ENCODE measurements around the gene ACTR1A.
"Not testable (repeated sequence)": the region's sequence is repeated elsewhere in the genome, so short reads cannot be mapped to it uniquely, and the experiment has no call there.

The ACTR1A gene

DNA sequence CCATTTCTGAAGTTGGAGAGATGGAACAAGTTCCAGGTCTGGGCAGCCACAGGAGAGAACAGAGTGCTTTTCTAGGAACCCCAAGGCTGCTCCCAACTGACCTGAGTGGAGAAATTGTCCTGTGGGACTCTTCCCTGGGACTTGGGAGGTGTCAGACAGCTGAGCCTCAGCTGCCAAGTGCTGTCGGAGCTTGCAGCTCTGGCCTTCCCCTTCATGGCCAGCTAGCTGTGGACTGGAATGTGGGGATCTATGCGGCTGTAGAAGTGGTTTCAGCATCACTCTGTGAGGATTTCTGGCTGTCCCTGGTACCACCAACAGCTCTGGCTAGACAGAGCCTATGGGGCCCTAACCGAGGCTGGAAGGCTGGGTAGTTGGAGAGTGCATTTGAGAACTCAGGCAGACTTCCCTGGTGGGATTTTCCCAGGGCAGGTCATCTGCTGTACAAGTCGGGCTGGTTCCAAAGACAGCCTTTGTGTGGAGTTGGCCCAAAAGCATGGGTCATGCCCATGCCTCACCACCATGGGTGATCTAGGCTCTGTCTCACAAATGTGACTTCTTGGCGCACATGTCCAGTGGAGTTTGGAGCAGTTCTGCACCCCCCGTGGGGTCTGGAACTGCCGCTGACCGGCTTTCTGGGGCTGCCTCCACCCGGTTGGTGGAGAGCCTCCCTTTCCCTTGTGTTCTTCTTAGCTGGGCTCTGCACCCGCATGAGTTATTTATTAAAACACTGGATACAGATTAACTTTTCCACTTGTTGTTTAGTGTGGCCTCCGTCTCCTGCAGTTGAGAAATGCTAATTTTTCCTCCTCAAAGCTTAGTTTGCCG, 12.2 kb upstream of the ACTR1A start:
- no peak for DNase-seq (ENCODE audit: low read depth)

DNA sequence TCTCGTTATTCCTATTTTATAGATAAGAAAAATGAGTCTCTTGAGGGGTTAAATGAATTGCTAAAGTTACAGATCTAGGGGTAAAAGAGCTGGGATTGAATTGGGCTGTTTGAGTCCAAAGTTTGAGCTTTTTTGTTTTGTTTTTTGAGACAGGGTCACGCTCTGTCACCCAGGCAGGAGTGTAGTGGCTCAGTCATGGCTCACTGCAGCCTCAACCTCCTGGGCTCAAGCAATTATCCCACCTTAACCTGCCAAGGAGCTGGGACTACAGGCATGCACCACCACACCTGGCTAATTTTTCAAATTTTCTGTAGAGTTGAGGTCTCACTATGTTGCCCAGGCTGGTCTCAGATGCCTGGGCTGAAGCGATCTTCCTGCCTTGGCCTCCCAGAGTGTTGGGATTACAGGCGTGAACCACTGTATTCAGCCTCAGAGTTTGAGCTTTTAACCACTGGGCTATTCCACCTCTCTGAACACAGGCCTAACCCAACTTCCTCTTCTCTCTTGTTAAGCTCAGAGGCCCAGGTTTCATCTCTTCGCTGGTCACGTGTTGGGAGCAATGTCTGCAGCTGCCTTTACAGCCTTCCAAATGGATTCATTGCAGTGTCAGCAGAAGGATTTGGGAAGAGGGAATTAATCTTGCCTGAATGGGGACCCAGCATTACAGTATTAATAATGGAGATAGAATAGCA, 9.2 kb upstream of the ACTR1A start:
- no peak for DNase-seq (ENCODE audit: low read depth)

DNA sequence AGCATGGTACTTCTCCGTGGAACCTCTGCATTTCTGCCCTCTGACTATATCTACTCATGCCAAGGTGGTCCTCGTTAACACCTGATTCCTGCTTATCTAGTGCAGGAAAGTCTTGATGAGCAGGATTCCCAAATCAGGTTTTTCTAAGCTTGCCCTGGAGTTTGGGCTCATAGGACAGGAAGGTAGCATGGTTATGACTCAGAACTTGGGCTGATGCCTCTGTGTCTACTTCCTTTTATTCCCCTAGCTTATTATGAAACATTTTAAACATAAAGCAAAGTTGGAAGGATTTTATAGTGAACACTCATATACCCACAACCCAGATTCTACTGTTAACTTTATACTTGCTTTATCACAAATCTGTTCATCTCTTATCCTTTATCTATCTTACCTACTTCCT, 6.9 kb upstream of the ACTR1A start:
- DNase-seq (ENCODE audit: low read depth): no peak

DNA sequence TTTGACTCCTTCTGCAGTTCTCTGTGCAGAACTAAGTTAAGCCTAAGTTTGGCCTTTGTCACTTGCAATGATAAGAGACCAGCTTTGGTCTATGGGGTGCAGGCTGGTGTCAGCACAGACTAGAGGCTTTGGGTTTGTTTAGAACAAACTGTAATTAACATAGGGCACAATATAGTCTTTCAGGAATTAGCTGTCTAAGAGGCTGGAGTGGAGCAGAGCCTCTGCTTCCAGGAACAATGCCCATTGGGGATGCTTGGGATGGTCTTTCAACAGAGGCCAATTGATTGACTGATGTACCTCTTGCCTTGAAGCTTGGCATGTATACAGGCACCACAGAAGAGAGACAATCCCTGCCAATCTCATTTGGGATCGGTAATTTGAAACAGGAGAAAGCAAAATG, 6.0 kb upstream of the ACTR1A start:
- no peak for DNase-seq (ENCODE audit: low read depth)

DNA sequence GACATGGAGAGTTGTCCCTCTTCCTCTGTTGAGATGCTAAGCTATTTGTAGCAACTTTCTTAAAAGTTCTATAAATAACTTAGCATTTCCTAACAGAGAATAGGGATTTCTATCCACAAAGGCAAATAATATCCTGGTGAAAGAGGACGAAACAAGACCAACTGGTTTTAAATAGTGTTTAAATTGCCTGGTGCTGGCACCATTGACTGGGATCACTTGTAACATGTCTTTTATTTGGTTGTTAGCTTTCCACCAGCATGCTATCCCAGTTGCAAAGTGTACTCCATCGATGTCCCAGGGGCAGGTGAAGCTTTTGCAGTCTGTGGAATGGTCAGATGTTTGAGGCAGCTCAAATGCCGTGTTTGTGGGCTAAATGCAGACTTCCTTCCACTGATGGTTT, 5.0 kb upstream of the ACTR1A start:
- no peak for DNase-seq (ENCODE audit: low read depth)

DNA sequence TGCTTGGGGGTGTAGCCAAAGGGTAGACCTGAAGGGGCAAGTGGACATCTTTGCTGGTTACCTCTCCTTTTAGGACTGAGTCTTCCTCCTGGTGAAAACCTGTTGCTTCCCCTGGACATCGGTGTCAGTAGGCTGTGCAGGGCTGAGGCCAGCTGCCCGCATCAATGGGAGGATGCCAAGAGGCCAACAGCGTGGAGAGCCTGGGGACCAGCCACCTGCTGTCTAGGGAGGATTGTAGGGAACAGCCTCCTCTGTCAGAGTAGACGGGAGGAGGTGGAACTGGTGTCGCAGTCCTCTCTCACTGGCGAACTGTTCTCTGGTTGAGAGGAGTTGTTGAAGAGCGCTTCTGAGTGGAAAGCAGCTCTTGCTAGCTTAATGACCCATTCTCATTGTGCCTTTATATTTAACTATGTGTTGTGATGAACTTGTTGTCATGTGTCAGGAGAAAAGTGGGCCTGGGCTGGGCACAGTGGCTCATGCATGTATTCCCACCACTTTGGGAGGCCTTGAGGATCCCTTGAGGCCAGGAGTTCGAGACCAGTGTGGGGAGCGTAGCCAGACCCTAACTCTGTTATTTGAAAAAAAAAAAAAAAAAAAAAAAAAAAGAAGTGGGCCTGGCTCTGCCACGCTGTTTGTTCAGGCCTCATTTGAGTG, 3.1 kb upstream of the ACTR1A start:
- no peak for DNase-seq (ENCODE audit: low read depth)

DNA sequence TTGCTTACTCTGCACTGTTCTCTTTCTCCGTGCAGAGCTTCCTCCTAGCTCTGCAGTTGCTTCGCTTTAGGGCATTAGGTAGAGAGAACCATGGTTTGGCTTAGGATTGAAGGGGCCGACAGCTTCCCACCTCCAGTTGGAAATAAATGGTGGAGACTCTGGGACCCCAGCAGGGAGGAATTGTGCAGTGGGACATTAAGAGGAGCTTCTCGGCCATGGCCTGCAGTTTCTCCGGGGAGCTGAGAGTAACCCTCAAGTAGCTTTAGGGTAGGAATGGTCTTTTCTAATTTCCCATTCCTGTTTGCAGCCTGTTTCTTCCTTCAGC, 2.4 kb upstream of the ACTR1A start:
- no peak for DNase-seq (ENCODE audit: low read depth)

DNA sequence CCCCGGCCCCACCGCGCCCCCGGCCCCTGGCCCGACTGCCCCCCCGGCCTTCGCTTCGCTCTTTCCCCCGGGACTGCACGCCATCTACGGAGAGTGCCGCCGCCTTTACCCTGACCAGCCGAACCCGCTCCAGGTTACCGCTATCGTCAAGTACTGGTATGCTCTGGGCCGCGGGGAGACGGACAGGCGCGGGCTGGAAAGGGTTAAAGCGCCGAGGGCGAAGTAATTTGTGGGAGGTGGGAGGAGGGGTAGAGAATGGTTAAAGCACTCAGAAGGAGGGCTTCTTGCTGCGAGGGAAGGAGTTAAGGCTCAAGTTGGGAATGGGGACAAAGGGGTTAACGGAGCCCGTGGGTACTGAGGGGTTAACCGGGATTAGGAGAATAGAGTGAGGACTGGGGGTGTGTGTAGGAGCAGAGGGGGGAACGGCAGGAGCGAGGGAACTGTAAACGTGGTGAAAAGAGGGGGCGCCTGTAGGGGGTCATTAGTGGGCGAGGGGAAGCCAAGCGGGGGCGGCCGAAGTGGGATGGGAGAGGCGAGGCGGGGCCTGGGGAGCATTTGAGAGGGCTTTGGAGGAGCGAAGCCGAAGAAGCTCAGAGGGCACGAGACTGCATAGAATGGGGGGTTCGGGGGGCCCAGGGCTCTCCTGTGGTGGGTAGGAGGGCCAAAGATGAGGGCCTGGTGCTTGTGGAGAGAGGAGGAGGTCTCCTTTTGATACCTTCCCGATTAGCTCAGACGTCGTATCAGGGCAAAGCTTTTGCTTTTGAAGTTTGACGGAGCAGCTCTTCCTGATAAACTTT, 1.9 kb upstream of the ACTR1A start:
- DNase-seq (ENCODE audit: low read depth): peak; percentile 17

DNA sequence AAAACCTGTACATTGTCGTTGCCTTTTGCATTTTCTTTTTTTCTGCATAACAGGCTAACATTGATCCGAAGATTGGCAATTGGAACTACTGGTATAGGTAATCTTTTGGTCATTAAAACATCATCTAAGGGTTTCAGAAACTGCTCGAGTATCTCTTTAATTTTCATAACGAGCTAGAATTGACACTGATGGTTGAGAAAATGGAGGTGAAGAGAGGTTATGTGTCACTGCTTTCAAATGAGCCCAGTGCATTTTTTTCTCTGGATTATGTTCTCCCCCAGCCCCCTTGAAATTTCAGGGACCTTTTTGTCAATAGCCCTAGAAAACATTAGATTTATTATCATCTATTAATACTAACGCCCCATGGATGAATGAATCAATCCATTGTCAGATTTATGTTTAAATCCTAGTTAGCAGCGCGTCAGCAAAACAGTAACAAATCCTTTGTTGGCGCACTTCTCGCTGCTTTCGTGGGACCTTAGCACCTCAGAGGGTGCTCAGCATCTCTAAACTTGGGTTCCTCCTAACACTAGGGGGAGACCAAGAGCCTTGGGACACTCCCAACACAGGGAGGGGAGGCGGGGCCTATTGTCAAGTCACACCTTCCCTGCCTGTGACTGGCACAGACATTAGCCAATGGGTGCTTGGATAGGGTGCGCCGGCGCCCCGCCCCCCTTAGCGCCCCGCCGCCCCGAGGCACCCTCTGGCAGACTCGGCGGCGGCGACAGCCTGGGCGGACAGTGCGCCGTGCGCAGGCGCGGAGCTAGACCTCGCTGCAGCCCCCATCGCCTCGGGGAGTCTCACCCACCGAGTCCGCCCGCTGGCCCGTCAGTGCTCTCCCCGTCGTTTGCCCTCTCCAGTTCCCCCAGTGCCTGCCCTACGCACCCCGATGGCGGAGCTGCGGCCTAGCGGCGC, 1.0 kb upstream of the ACTR1A start, which contains the start of gene SUFU:
Gene SUFU (plus strand): TSS at position 709 of the 915 bp plus-strand sequence. CDS start 181 bp downstream, at position 890.
- DNase-seq (ENCODE audit: low read depth): peak; percentile 95

DNA sequence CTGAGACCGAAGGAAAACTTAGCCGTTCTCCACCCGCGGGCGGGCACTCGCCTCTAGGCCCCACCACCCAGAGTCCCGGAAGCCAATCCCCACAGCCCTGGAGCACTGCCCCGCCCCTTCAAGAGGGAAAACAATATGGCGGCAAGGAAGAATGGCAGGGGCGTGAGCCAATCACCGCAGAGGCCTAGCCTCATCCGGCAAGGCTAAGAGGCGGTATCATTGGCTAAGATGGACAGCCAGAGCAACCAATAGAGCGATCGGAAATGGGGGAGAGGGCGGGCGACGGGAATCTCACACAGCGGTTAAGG, 529 bp downstream of the ACTR1A start:
- DNase-seq (ENCODE audit: low read depth): peak; percentile 94

DNA sequence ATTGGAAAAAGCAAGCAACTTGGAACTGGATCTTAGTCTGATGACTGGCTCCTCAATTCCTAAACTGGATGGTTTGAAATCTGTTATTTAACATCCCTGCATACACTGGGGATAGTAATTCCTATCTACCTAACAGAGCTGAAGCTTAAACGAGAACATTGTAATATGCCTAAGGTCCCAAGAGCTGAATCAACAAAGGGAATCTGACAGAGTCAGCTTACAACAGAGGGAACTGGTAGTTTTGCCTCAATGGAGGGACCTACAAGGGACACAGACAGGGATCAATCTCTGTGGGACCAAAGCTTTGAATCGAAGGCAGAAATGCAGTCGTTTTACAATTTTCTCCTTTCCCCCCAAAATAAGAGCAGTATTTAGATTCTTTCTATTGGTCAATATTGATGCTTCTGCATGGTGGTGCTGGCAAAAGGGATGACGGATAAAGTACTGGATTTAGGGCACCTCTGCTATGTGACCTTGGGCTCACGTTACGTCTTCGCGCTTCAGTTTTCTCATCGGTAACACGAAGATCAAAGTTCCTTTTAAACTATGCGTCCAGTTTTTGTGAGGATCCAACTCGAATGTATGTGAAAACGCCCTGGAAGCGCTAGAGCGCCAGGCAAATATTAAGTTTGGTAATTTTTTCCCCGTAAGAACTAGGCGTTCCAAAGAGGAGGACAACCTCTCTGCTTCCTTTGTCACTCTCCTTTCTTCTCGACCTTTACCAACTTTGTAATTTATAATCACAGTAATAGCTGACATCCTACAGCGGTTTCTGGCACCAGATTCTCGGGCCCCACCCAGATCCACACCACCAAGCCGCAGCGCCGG, 1.1 kb downstream of the ACTR1A start:
- DNase-seq (ENCODE audit: low read depth): no peak

DNA sequence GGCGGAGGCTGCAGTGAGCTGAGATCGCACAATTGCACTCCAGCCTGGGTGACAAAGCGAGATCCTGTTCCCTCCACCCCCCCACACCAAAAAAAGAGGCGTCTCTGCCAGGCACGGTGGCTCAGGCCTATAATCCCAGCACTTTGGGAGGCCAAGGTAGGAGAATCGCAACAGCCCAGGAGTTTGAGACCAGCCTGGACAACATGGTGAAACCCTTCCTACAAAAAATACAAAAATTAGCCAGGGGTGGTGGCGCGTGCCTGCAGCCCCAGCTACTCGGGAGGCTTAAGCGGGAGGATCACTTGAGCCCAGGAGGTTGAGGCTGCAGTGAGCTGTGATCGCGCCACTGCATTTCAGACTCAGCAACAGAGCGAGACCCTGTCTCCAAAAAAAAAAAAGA, 1.8 kb downstream of the ACTR1A start:
- DNase-seq (ENCODE audit: low read depth): not testable (repeated sequence)

DNA sequence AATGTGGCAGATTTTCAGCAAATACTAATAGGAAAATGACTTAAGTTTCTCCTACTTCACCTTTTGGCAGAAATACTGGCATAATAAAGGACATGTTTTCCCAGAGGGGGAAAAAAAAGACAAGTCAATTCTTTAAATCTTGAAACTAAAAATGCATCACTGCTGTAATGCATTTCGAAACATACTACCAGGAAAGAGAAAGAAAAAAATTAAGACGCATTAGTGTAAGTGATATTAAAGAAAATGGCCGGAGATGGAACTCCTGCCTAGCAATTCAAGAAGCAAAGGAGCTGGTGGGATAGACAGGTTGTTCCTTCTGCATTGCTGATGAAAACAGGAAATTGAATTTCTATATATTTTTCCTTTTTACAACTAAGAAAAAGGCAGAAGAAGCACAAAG, 3.2 kb downstream of the ACTR1A start:
- DNase-seq (ENCODE audit: low read depth): no peak

DNA sequence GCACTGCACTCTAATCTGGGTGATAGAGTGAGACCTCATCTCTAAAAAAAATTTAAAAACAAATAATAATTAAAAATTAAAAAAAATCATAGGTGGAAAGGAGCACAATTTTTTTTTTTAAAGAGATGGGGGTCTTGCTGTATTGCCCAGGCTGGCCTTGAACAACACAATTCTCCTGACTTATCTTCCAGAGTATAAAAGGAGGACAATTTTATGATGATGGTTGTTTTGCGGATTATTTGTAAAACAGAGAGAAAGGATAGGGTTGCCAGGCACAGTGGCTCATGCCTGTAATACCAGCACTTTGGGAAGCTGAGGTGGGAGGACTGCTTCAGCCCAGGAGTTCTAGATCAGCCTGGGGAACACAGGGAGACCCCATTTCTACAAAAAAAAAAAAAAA, 5.0 kb downstream of the ACTR1A start:
- DNase-seq (ENCODE audit: low read depth): no peak

DNA sequence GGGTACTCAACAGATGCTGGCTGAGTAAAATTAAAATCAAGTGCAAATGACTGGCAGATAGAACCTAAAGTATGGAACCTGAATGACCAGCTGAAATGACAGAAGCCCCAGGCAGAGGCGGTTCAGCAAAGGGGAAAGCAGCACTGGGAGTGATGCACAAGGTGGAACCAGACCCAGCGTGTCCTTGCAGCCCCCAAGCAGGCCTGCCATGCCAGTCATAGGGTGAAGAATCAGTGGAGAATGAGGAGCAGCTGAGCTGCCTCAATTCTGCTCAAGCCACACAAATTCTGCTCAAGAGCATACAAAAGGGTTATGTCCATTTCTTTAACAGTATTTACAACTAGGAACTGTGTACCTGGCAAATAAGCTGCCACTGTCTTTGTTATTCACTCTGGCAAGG, 8.7 kb downstream of the ACTR1A start:
- DNase-seq (ENCODE audit: low read depth): no peak

DNA sequence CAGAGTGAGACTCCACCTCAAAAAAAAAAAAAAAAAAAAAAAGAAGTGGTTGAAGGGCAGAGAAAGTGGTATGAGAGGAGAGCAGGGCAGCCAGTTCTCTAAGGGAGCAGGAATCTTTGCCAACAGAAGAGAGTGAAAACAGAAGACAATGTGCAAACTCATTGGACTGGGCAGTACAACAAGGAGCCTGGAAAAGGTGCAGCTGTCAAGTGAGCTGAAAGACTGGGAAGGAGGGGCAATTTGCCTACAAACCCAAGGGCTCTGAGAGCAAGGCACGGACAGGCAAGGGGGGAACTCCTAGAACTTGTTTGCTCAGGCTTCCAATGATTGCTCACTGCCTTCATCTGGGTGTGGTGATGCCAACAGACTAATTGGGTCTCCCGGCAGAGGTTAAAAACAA, 9.5 kb downstream of the ACTR1A start:
- no peak for DNase-seq (ENCODE audit: low read depth)

DNA sequence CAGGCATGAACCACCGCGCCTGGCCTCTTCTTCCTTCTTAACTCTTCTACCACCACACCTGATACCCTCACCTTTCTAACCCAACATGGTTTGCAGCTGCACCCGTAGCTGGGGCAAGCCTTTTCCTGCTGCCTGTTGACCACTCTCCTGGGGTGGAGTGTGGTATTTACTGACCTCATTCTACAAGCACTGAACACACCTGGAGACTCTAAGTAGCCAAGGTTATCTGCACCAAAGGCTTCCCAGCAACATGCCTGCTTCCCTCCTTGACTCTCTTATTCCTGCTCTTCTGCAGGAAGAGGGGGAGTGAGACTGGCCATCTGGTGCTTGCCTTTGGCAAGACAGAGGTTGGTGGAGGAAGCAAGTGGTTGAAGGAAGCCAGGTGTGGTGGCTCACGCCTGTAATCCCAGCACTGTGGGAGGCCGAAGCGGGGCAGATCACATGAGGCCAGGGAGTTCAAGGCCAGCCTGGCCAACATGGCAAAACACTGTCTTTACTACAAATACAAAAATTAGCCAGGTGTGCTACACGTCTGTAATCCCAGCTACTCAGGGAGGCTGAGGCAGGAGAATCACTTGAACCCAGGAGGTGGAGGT, 10.1 kb downstream of the ACTR1A start:
- DNase-seq (ENCODE audit: low read depth): no peak

DNA sequence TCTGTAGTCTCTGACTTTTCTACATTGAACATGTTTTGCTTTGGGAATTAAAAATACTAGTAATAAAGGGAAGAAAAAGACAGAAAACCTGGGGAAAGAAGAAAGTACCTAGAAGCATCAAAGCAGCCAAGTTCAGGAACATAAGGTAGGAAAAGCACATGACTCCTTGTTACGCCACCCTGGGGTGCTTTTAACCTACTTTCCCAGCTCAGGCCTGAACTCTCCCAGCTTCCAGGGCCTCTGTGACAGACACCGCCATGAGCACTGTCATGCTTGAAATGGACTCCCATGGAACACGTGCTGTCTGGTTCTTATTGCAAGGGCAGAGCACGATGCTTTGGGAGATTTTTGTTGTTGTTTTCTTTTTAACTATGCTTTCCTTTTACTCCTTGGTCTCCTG, 11.4 kb downstream of the ACTR1A start:
- DNase-seq (ENCODE audit: low read depth): no peak

DNA sequence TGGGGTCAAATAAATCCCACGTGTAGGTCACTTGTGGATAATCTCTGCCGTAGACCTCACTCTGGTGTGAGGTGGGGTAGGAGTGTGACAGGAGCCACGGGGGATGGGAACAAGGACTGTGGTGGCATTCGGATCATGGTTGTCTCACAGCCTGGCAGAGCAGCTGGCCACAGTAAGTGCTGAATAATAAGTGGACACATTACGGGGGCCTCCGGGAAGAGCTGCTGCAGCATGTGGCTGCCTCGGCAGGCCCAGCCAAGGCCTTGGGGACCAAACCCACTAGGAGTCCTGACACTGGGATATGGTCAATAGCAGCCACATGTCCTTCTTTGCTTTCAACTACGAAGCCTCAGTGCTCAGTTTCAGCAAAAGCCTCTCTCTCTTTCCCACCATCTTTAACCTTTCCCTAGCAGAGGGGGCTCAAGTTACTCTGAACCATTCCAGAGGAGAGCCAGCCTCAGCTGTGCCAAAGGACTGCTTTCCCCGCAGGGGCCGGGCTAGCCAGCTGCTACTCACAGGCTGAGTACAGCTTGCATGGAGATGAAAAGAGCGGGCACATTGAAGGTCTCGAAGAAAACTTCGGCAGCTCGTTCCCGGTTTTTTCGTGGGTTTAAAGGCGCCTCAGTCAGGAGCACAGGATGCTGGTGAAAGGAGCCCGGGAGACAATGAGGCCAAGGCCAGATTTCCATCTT, 17.3 kb downstream of the ACTR1A start:
- DNase-seq (ENCODE audit: low read depth): no peak

DNA sequence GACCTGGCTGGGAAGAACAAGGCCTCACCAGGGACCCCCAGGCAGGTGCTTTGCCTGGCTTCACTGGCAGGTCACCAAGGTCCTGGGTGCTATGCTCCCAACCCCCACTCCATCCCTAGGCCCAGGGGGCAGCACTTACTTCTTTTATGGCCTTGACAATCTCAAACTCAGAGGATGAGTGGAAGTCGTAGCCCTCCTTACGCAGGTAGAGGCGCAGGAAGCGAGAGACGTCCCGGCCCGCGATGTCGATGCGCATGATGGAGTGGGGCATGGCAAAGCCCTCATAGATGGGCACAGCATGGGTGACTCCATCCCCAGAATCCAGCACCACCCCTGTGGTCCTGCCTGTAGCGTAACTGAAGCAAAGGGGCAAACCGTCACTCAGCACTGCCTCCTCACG, 18.5 kb downstream of the ACTR1A start:
- DNase-seq (ENCODE audit: low read depth): no peak
